GM21515 (cell line): ENCODE data around the gene GDA.
"Not testable (repeated sequence)": the region's sequence is repeated elsewhere in the genome, so short reads cannot be mapped to it uniquely, and the experiment has no call there.

Experiments
- ATAC-seq: cut with Tn5 transposase; IDR thresholded peaks from one replicate; pipeline ENCODE4 v1.9.1; 2021; ENCODE audit not compliant: unreplicated experiment

The GDA gene

DNA sequence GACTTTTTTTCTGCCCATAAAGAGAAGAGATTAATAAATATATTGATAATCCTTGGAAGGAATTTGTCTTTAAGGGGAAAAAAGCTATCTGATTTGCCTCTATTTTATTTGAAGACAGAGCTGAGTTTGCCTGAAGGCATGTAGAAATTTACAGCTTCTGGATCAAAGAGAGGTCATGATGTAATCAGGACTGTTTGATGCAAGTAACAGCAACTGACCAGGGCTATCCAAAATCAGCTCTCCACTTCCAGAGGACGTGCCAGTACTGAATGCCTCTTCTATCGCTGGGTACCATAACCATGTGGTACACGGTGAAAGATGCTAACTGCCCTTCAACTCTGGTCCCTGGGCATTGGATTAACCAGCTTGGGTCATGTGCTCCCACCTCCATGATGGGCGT is 125.2 kb downstream of the GDA start:
- ATAC-seq: no peak

DNA sequence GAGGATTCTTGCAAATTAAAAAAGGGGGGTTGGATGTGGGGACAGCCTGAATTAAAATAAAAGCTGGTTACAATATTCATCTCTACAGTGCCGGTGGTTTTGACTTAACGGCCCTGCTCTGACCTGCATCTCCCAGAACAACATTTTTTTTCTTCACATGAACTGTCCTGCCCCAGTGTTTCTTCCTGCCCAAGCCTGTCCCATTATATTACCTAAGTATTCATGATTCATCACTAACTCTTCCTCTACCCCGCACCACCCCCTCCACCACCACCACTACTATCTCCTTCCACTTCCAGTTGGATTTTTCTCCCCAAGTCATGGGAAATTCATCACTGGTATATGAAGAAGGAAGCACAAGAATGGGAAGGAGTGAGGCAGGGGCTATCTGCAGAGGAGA is 125.7 kb downstream of the GDA start:
- no peak for ATAC-seq

DNA sequence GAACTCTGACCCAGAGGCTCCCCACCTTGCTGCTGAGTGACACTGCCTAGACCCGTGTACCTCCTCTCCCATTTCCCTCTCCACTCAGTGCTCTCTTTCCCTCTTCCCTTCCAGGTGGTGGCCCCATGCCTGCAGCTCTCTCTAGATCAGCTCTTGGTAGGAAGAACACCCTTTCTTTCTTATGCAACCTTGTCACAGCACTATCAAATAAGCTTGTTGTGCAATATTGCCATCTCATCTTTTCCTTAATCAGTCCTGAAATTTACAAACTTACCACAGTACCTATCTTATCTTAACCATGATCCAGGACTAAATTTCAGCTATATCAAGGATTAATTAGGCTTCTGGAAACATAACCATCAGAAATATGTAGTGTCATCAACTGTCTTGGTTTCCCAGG is 127.2 kb downstream of the GDA start:
- no peak for ATAC-seq

DNA sequence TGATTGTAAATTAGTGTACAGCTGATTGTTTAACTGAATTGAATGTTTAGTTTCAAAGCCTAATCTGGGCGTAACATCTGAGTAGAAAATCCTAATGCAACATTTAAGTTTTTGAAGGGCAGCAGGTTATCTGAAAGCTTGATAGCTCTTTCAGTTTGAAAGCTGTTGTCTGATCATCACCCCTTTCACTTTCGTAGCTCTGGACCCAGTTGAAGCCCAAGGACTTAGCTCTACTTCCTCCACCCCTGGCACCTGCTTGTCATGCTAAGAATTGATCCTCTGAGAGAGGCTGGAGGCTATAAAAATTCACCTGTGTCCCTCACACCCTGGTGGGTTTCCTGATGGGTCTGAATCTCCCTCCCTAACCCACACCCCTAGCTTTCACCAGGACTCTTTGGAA is 129.7 kb downstream of the GDA start:
- ATAC-seq: peak; percentile 72

DNA sequence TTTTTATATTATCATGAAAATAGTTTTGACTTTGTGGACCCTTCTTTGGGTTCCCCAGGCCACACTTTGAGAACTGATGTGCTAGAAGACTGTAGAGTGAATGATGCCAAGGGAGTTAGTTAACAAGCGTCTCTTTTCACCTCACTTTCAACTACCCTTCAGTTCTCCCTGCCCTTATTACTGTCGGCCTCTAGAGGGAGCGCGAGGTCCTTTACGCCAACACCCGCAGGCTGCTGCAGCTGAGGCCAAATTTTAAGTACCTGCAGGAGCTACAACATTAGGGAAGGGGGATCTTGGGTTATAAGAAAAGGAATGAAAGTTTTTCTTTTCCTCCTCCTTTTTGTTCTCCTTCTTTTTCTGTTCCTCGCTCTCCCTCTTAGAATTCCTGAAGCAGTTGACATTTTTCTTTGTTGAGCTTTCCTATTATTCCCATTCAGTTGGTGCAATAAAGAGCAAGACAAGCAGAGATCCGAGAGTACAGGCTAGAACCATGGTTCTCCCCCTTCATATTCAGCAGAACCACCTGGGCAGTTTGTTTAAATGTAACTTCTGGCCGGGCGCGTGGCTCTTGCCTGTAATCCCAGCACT is 131.8 kb downstream of the GDA start:
- ATAC-seq: peak; percentile 83

DNA sequence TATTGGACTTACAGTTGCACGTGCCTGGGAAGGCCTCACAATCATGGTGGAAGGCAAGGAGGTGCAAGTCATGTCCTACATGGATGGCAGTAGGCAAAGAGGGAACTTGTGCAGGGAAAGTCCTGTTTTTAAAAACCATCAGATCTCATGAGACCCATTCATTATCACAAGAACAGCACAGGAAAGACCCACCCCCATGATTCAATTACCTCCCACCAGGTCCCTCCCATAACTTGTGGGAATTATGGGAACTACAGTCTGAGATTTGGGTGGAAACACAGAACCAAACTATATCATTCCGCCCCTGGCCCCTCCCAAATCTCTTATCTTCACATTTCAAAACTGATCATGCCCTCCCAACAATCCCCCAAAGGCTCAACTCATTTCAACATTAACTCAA is 140.2 kb downstream of the GDA start:
- no peak for ATAC-seq

DNA sequence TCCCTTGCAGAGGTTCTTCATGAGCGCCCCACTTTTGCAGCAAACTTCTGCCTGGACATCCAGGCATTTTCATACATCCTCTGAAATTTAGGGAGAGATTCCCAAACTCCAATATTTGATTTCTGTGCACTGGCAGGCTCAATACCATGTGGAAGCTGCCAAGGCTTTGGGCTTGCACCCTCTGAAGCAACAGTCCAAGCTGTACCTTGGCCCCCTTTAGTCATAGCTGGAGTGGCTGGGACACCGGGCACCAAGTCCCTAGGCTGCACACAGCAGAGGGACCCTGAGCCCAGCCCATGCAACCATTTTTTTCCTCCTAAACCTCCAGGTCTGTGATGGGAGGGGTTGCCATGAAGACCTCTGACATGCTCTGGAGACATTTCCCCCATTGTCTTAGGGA is 141.1 kb downstream of the GDA start:
- no peak for ATAC-seq

DNA sequence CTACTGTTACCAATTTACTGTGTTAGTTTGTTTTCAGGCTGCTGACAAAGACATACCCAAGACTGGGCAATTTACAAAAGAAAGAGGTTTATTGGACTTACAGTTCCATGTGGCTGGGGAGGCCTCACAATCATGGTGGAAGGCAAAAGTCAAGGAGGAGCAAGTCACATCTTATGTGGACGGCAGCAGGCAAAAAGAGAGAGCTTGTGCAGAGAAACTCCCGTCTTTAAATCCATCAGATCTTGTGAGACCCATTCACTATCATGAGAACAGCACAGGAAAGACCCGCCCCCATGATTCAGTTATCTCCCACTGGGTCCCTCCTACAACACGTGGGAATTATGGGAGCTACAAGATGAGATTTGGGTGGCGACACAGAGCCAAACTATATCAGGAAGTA is 142.3 kb downstream of the GDA start:
- ATAC-seq: not testable (repeated sequence)

DNA sequence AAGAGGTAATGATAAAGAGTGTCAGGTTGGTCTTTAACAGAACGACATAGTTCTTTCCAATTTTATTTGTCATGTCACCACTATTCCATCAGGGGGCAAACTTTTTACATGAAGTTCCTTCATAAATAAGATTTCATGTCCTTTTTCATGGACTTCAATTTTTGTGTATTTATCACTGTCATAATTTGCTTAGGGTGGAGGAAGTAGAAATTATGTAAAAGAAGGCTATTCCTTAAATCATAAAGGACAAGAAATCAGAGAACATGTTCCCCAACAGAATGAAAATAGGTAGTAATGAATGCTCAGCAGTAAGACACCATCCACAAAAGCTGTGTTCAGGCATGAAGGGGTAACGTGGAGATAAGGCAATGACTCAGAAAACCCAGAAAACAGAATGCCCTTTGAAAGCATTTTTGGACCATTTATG is 143.0 kb downstream of the GDA start:
- ATAC-seq: no peak

DNA sequence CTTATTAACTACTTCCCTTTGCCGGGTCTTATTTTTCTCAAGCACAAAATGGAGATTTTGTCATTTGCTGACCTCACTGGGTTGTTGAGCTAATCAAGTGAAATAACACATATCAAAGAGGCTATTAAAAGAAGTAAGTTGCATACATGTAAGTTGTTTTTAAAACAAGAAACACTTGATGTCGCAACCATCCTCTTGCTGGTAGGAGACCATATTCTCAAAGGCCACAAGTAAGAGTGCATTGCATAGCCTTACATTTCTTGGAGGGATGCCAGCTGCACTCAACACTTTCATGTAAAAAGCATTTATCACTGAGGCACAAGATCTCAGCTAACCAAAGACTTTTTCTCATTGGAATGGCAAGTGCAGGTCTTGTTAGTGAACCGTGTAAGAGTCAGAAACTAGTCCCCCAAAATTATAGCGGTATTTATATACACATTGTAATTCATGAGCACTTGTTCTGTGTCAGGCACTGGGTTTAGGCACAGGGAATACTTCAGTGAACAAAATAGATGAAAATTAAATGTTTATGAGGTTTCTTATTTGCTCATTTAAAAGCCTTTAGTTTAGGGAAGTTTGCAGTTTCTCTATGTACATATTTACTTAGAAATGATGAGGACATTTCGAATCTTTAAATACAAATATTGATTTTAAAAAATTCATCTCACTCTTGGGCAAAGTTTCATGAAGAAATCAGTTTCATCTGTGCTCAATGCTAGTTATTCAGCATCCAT is 143.8 kb downstream of the GDA start:
- ATAC-seq: no peak

DNA sequence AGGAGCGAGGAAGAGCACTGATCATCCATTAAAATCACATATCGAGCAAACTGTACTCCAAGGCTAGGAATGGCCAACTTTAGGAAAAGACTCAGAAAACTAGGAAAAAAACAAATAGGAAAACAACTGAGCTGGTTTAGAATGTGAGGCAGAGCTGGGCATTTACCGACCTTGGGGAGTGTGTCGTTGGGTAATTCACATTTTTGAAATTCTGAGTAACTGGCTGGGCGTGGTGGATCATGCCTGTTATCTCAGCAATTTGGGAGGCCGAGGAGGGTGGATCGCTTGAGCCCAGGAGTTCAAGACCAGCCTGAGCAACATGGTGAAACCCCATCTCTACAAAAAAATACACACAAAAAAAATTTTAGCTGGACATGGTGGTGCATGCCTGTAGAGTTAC is 145.7 kb downstream of the GDA start:
- no peak for ATAC-seq

DNA sequence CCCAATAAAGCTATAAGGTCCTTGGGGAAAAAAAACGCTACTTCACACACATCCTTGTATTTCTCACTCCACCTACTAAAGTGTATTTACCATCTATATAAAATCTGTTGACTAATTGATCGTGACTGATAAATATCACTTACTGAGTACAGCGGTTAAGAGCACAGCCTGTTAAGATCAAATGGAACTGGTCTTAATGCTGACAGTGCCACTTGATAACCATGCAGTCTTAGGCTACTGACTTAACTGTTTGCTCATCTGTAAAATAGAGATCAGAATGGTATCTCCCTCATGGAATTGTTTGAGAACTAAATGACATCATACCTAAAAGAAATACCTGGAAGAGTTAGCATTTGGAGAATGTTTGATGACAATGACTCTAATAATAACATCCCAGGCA is 148.3 kb downstream of the GDA start:
- ATAC-seq: no peak

DNA sequence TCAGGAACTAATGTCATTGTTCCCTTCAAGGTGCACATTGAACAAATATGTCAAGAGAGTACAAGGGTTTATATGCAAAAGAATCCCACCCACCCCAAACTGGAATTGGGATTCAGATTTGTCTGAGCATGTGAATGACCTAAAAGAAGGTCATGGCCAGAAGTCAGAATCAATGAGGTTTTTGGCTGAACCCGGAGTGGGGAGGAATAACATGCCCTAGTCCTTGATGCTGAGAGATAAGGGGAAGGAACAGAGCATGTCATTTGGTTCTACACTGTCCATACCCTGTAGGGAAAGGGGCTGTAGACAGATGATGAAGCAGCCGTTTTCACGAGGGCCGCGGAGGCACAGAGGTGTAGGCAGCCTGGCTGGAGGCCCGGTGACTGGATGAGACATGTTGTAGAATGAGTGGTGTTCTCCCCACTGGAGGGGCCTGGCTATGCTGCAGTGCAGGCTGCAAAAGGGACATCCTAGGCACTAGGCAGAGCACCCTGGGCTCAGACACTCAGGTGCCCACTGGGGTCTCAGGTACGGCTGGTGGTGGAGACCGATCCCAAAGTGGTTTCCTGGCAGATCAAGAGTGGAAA is 149.9 kb downstream of the GDA start:
- no peak for ATAC-seq

DNA sequence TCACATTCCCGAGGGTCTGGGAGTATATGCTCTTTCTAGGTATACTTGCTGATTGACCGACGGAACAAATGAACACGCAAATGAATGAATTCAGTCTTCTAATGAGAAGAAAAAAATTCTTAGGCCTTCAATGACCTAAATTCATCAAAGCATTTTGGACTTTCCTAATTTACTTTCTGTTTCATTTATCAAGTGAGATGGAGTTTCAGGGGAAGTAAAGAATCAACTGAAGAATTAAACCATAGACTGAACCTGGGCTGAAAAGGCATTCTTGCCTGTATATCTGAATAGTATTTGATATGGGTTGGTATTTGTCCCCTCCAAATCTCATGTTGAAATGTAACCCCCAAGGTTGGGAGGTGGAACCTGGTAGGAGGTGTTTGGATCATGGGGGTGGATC is 151.6 kb downstream of the GDA start:
- ATAC-seq: no peak
